GM04504 (cell line): ENCODE measurements around the gene KIZ.

Experiments
- DNase-seq: peaks from one replicate; pipeline ENCODE4 v3.0.0-alpha.2; 2012; ENCODE audit warnings: low read depth

Gene KIZ

DNA sequence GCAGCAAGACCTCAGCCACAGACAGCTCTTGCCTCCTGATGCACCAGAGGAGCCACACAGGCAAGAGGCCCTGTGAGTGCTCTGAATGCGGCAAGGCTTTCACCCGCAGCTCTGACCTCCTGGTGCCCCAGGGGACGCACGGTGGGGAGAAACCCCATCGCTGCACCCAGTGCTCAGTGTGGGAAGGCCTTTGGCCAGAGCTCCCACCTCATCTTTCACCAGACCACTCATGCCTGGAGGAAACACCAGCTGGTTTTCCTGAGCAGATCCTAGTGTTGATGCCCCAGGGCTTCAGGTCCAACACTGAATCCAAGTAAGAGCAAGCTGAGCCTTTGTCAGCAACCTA lies 140.3 kb downstream of the KIZ start:
- no peak for DNase-seq

DNA sequence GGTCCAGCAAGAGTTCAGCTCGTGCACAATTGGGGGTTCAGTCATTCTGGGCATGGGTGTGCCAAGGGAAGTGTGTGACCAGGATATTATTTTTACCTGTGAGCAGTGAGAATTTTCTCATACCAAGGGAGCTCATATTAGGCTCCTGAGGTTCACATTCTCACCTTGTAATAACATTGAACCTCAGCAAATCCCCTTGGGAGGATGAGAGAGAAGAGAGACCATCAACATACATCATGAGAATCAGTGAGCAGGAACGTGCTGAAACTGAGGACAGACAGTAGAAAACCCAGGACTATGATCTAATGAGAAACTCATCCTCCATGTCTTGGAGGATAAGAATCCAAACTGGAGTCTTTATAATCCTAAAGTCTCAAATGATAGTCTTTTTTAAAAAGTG lies 143.9 kb downstream of the KIZ start:
- DNase-seq = no peak

DNA sequence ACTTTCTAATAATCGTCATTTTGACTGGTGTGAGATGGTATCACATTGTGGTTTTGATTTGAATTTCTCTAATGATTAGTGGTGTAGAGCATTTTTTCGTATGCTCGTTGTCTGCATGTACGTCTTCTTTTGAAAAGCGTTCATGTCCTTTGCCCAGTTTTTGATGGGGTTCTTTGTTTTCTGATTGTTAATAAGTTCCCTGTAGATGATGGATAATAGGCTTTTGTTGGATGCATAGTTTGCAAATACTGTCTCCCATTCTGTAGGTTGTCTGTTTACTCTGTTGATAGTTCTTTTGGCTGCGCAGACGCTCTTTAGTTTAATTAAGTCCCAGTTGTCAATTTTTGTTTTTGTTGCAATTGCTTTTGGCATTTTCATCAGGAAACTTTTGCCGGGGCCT lies 144.9 kb downstream of the KIZ start:
- no peak for DNase-seq

DNA sequence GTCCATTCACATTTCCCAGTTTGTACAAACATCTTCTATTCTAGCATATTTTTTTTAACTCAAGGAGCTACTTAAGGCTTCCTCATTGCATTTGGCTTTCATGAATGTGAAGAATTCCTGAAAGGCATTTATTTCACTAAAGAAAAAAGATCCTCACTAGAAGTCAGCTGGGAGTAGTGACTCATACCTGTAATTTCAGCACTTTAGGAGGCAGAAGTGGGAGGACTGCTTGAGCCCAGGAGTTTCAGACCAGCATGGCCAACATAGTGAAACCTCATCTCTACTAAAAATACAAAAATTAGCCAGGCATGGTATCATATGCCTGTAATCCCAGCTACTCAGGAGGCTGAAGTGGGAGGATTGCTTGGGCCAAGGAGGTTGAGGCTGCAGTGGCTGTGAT lies 146.4 kb downstream of the KIZ start:
- DNase-seq = no peak

DNA sequence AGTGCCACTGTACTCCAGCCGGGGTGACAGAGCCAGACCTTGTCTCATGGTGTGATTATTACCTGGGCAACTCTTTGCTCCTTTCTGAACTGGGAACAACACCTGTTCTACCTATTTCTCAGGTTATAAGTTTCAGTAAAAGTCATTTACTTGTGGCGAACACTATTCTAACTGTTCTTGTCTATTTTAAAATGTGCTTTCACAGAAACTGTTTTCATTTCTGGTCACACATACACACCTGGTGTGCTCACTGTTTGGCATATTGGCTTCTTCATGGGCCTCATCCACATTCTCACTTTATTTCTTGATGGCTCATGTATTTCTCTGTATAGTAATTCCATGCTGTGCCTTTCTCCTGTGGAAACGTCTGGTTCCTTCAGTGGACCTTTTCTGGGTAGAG lies 146.8 kb downstream of the KIZ start:
- no peak for DNase-seq

DNA sequence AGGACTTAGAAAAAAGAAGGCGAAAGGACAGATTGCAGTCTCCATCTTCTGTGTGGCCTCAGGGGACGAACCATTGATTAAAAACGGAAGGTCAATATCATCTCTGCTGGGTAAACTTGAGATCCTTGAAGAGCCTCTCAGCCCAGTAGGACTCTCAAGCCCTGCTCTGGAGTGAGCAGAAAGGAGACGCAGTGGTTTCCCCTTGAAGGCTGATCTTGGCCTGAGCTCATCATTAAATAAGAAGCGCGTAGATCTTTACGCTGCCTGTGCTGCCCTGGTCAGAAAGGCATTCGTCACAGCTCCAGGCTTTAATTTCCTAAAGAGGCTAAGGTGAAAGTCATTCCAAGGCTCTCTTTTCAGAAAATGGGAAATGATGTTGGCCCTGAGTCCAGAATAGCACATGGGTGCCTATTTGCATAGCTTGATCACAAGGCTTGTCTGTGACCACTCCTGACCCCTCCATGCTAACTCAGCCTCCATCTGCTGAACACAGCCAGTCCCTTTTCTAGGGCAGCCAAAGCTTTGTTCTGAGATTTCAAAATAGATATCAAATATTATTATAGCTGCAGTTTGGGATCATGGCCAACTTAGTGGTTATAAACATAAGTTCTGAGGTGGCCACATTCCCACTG lies 148.0 kb downstream of the KIZ start:
- DNase-seq = no peak

DNA sequence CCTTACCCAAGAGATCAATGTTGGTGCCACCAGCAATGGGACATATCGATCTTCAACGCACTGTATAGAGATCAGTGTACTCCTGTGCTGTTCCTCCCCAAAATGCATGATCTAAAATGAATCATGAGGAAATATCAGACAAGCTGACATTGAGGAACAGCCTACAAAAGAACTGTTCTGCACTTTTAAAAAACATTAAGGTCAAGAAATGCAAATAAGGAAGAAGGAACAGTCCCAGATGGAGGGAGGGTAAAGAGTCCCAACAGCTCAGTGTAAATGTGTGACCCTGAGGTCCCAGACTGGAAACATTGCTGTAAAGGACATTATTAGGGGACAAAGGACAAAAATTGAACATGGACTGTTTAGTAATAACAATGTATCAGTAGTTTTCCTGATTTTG lies 152.9 kb downstream of the KIZ start:
- DNase-seq = no peak

DNA sequence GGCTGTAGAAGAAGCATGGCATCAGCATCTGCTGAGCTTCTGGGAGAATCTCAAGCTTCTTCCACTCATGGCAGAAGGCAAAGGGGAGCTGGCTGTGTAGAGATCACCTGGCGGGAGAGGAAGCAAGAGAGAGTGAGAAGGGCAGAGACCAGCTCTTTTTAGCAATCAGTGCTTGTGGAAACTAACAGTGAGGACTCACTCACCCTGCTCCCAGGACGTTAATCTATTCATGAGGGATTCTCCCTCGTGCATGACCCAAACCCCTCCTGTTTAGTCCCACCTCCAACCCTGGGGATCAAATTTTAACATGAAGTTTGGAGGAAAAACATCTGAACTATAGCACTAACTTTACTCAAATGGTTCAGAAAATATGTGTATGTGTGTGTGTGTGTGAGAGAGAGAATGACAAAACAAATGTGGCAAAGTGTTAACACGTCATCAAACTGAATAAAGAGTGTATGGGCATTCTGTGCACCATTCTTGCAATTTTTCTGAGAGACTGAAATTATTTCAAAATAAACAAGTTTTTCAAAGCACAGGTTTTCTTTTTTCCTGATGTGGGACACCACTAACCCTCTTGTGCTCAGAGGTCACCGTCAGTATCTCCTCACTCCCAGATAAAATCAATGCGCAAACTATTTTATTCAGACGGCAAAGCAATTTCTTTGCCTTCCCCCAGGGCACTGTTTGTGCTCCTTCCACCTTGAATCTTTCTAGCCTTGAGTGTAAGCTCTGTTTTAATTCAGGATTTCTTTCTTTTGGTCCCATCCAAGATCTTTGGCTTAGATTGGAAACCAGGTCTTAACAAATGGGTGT lies 154.0 kb downstream of the KIZ start:
- DNase-seq = no peak

DNA sequence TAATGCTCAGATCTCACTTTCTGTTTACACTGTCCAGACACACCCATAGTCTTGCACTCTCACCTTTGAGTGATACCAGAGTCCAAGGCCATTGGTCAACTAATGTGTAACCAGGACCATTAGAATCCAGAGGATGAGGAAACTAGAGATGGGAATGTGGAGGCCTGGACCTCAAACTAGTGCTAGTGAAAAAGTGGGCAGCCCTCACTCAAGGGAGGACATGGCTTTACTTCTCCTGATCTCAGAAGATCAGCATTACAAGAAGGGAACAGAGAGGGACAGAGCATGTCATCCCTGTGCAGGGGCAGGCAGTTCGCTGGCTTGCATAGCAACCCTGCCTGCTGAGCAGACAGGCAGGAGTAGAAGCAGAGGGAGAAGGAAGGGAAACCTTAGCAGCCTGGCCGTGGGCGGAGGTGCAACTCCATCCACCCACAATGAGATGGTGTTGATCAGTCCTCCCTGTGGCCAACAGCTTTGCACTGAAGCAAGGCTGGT lies 154.7 kb downstream of the KIZ start:
- no peak for DNase-seq

DNA sequence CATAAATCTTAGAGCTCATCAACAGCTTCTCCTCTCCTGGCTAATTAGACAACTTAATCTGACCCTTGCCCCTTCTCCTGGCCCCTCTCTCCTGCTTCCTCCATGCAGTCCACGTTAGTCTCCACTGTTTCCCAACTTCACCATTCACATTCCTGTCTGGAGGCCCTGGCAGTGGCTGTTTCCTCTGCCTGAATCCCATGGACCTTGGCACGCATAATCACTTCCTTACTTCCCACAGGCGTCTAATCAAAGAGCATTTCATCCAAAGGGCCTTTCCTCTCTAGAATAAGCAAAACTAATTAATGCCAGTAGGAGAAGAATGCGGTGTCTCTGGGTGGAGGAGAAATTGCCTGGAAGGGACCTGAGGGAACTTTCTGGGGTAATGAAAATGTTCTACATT lies 160.9 kb downstream of the KIZ start:
- no peak for DNase-seq

DNA sequence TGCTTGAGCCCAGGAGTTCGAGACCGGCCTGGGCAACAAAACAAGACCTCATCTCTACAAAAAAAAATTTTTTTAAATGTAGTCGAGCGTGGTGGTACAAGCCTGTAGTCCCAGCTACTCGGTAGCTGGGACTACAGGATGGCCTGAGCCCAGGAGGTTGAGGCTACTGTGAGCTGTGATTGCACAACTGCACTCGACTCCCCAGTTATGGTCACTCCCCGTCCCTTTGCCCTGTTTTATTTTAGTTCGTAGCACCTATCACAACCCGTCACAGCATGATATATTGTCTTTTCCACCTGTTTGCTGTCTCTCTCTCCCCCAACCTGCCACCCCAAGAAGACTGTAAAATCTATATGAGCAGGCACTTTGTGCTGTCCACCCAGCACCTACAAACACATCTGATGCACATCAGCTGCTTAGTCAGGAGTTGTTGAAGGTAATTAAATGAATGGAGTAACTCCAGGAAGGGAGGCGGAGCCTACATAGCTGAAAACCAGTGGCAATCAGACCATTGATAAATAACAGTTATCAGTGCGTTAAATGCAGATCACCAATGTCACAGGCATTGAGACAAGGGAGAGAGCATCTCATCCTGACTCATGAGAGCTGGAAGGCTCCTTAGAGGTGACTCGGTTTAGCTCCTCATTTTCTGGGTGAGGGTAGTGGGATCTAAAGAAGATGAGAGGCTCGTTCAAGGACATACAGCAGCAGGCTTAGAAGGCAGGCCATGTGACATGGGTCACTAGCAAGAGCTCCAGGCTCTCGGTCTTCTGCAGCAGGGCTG lies 162.9 kb downstream of the KIZ start:
- DNase-seq = no peak

DNA sequence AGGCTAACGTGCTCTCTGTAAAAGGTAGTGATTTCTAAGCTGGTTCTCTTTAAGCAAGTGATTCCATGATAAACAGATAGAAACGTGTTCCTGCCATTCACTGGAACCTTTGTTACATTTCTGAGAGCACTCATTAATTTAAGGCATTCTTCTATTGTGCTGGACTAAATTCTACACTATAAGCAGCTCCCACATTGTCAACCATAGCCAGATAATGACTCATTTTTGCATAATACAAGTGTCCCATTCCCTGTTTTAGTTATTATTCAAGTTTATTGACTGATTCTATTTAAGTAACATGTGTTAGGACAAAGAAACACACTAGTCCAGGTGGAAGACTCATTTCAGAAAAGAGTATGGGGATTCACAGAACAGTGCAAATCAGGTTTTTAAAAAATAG lies 163.8 kb downstream of the KIZ start:
- no peak for DNase-seq

DNA sequence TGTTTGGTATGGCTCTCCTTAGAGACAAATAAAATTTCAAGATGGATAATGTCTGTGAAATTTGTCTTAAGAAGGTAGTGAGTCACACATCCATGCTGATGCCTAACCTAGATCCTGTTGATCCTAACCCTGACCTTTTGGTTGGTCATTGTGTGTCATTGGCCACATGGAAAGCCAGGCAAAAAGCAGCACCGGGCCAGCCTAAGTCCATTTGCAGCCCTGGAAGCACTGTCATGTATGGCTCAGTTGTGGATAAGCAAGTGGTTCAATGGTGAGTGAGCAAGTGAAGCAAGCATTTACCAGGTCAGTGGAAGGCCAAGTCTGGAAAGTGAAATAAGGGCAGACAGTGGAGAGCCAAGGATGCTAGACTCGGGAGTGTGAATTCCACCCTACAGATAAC lies 165.1 kb downstream of the KIZ start:
- no peak for DNase-seq

DNA sequence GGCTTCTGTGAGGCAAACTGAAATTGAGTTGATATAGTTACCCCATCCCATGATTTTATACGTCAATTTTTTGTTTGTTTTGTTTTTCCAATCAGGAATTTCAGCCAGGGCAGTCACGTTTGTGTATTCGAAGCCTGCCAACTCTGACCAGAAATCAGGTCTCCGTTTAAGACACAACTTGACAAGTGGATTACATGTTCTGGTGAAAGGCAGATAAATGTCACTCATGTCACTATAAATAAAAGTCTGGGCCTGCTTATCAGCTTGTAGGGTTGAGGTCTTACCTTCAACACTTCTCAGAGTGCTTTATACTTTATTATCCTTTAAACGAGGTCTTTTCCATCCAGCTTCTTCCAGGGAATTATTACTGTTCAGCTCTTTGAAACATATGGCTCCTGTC lies 168.9 kb downstream of the KIZ start:
- no peak for DNase-seq
